Right lobe of liver (tissue), 4 donors: ENCODE results near the gene GLT1D1.

Experiments used
- CTCF ChIP-seq, 4 donors: fragments of 200-600 bp in 3 of 4; fragments of 450-650 bp in 1 of 4; IDR thresholded peaks; one replicate each; pipeline versions ENCODE4 v1.5.1 to v1.8.0; 2016 to 2022; ENCODE audit warnings: antibody characterized with exemption in 4 of 4, mild to moderate bottlenecking in 2 of 4
- POLR2A ChIP-seq: fragments of 450-650 bp; IDR thresholded peaks from one replicate; pipeline ENCODE4 v1.6.1; 2017; ENCODE audit warnings: antibody characterized with exemption, mild to moderate bottlenecking
- donor health status: DM: no; HTN: no; CAD: no.
- donor health status: DM: no; HTN: no; CAD: no.
- donor health status: DM: no; HTN: yes; CAD: no.

GRCh38 chr12:128806573-128806972 is 46.7 kb upstream of the GLT1D1 start:
- TF ChIP-seq CTCF (IDR thresholded peaks at IDR 0.05): no peak
- no peak for TF ChIP-seq POLR2A
